GM23338 (cell line): ENCODE measurements around the gene COMMD4. TPM values are rescaled to one million over a fixed set of nuclear protein-coding genes. Genes with fewer than 3 reads are reported as not detected.
A peak's percentile ranks its signal among the peaks of the same experiment; 100 is the strongest.

ENCODE experiments used
- ATAC-seq: fragments of 200-7000 bp; cut with Tn5 transposase; 3 replicates; pipeline ENCODE4 v1.9.1; 2020
- DNase-seq: peaks from one replicate; pipeline ENCODE4 v3.0.0-alpha.2; 2015; ENCODE audit warnings: low spot score
- H2AFZ ChIP-seq: fragments of 200-600 bp; sonication (generic); 2 replicates; pipeline ENCODE4 v1.8.0; 2016; ENCODE audit warnings: antibody characterized with exemption, mild to moderate bottlenecking, moderate library complexity
- H3F3A ChIP-seq: fragments of 200-600 bp; sonication (generic); replicated peaks from 2 replicates; pipeline ENCODE4 v1.8.0; 2017; ENCODE audit warnings: antibody characterized with exemption, mixed run types, low read depth
- H3K27ac ChIP-seq: fragments of 200-600 bp; sonication (generic); 2 replicates; pipeline ENCODE4 v1.6.1; 2016; ENCODE audit warnings: low read depth
- H3K27me3 ChIP-seq: fragments of 200-600 bp; sonication (generic); 2 replicates; pipeline ENCODE4 v1.8.0; 2016; ENCODE audit warnings: mild to moderate bottlenecking, mixed run types, moderate library complexity; ENCODE audit not compliant: insufficient read depth
- H3K36me3 ChIP-seq: fragments of 200-600 bp; sonication (generic); 2 replicates; pipeline ENCODE4 v1.8.0; 2016; ENCODE audit warnings: mild to moderate bottlenecking; ENCODE audit not compliant: insufficient read depth
- H3K4me1 ChIP-seq: fragments of 200-600 bp; sonication (generic); 2 replicates; pipeline ENCODE4 v1.8.0; 2016; ENCODE audit warnings: mild to moderate bottlenecking, moderate library complexity; ENCODE audit not compliant: insufficient read depth
- H3K4me2 ChIP-seq: fragments of 200-600 bp; sonication (generic); 2 replicates; pipeline ENCODE4 v1.7.1; 2017; ENCODE audit warnings: mixed run types
- H3K4me3 ChIP-seq: fragments of 200-600 bp; sonication (generic); 2 replicates; pipeline ENCODE4 v1.6.1; 2016; ENCODE audit warnings: mixed run types
- H3K79me2 ChIP-seq: fragments of 200-600 bp; sonication (generic); replicated peaks from 2 replicates; pipeline ENCODE4 v1.8.0; 2017; ENCODE audit warnings: mild to moderate bottlenecking; ENCODE audit not compliant: insufficient read depth
- H3K9me2 ChIP-seq: fragments of 200-600 bp; sonication (generic); 2 replicates; pipeline ENCODE4 v1.8.0; 2017; ENCODE audit not compliant: insufficient read depth
- H4K20me1 ChIP-seq: fragments of 200-600 bp; sonication (generic); replicated peaks from 2 replicates; pipeline ENCODE4 v1.8.0; 2017; ENCODE audit warnings: mild to moderate bottlenecking; ENCODE audit not compliant: insufficient read depth
- H3K27ac Mint-ChIP-seq: 2 replicates; pipeline ENCODE4 v1.8.0; 2020; ENCODE audit warnings: inconsistent platforms, mild to moderate bottlenecking, moderate library complexity, mixed read lengths
- H3K27me3 Mint-ChIP-seq: 3 replicates; pipeline ENCODE4 v1.8.0; 2022; ENCODE audit warnings: low read depth, mild to moderate bottlenecking, moderate library complexity, mixed read lengths, inconsistent platforms; ENCODE audit not compliant: insufficient read depth, poor library complexity
- H3K36me3 Mint-ChIP-seq: 3 replicates; pipeline ENCODE4 v1.8.0; 2021; ENCODE audit warnings: low read depth, mild to moderate bottlenecking, inconsistent platforms, moderate library complexity, mixed read lengths
- H3K4me1 Mint-ChIP-seq: 3 replicates; pipeline ENCODE4 v1.8.0; 2020; ENCODE audit warnings: mild to moderate bottlenecking, inconsistent platforms, mixed read lengths
- H3K4me3 Mint-ChIP-seq: 3 replicates; pipeline ENCODE4 v1.8.0; 2021; ENCODE audit warnings: moderate library complexity, mild to moderate bottlenecking, inconsistent platforms, mixed read lengths
- H3K9me3 Mint-ChIP-seq: 3 replicates; pipeline ENCODE4 v1.8.0; 2020; ENCODE audit warnings: moderate library complexity, mild to moderate bottlenecking, inconsistent platforms, mixed read lengths
- EZH2phosphoT487 ChIP-seq: fragments of 200-600 bp; sonication (generic); IDR thresholded peaks from one replicate; pipeline ENCODE4 v1.8.1; 2018; ENCODE audit warnings: antibody characterized with exemption; ENCODE audit not compliant: unreplicated experiment
- POLR2AphosphoS5 ChIP-seq: IDR thresholded peaks from 2 replicates; pipeline ENCODE4 v1.6.1; 2016; ENCODE audit warnings: antibody characterized with exemption, low read depth
- STAT1 ChIP-seq: IDR thresholded peaks from one replicate; pipeline ENCODE4 v1.6.1; 2016; ENCODE audit warnings: antibody characterized with exemption; ENCODE audit not compliant: unreplicated experiment
- ZNF114 ChIP-seq: fragments of 250-450 bp; sonication (Bioruptor Pico); IDR thresholded peaks from 2 replicates; pipeline ENCODE4 v1.5.0; 2020; ENCODE audit warnings: mild to moderate bottlenecking, moderate library complexity
- ZNF331 ChIP-seq: fragments of 250-450 bp; sonication (Bioruptor Pico); IDR thresholded peaks from 2 replicates; pipeline ENCODE4 v1.5.0; 2020; ENCODE audit warnings: low read depth, mild to moderate bottlenecking, moderate library complexity
- polyA plus RNA-seq: library from polyadenylated mRNA; unstranded; fragments of >200 nt; fragmentation: Nextera tagmentation; extraction: Ambion mirVana; gene quantifications from 2 replicates; pipeline ENCODE4 v1.2.1, GENCODE V29; 2016
- total RNA-seq: library from RNA; depleted of rRNA; stranded (reverse); fragments of >200 nt; shearing (Covaris generic); gene quantifications from 2 replicates; pipeline ENCODE4 v1.2.3, GENCODE V29; 2014
- TF ChIP-seq, protein P1 (sequence below): fragments of 250-450 bp; sonication (Bioruptor Pico); IDR thresholded peaks from 2 replicates; pipeline ENCODE4 v1.5.0; 2020; ENCODE audit warnings: mild to moderate bottlenecking, moderate library complexity

COMMD4 gene
- total and polyA plus RNA-seq, 2 experiments from 2014 or later, result 131 TPM

DNA sequence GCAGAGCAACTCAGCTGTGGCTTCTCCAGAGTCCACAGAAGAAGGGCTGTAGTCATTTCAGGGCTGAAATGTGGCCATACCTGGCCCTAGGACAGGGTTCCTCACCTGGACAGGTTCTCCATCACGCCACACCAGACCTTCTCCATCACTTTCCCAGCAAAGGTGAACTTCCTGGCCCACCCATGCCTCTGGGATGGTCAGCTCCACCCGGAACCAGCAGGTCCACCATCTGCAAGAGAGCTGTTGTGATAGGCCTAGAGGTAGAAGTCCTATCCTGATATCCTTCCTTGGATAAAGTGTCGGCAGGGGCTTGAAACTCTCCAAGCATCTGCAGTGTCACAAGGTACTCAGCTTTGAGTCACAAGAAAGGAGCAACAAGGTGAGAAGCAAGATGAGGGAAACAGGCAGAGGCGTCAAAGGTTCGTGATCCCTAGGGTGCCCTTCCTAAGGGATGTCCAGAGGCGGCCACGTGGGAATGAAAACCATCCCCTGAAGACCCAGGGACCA is 31.6 kb downstream of the COMMD4 start (continued):
- TF ChIP-seq, protein P1, sequence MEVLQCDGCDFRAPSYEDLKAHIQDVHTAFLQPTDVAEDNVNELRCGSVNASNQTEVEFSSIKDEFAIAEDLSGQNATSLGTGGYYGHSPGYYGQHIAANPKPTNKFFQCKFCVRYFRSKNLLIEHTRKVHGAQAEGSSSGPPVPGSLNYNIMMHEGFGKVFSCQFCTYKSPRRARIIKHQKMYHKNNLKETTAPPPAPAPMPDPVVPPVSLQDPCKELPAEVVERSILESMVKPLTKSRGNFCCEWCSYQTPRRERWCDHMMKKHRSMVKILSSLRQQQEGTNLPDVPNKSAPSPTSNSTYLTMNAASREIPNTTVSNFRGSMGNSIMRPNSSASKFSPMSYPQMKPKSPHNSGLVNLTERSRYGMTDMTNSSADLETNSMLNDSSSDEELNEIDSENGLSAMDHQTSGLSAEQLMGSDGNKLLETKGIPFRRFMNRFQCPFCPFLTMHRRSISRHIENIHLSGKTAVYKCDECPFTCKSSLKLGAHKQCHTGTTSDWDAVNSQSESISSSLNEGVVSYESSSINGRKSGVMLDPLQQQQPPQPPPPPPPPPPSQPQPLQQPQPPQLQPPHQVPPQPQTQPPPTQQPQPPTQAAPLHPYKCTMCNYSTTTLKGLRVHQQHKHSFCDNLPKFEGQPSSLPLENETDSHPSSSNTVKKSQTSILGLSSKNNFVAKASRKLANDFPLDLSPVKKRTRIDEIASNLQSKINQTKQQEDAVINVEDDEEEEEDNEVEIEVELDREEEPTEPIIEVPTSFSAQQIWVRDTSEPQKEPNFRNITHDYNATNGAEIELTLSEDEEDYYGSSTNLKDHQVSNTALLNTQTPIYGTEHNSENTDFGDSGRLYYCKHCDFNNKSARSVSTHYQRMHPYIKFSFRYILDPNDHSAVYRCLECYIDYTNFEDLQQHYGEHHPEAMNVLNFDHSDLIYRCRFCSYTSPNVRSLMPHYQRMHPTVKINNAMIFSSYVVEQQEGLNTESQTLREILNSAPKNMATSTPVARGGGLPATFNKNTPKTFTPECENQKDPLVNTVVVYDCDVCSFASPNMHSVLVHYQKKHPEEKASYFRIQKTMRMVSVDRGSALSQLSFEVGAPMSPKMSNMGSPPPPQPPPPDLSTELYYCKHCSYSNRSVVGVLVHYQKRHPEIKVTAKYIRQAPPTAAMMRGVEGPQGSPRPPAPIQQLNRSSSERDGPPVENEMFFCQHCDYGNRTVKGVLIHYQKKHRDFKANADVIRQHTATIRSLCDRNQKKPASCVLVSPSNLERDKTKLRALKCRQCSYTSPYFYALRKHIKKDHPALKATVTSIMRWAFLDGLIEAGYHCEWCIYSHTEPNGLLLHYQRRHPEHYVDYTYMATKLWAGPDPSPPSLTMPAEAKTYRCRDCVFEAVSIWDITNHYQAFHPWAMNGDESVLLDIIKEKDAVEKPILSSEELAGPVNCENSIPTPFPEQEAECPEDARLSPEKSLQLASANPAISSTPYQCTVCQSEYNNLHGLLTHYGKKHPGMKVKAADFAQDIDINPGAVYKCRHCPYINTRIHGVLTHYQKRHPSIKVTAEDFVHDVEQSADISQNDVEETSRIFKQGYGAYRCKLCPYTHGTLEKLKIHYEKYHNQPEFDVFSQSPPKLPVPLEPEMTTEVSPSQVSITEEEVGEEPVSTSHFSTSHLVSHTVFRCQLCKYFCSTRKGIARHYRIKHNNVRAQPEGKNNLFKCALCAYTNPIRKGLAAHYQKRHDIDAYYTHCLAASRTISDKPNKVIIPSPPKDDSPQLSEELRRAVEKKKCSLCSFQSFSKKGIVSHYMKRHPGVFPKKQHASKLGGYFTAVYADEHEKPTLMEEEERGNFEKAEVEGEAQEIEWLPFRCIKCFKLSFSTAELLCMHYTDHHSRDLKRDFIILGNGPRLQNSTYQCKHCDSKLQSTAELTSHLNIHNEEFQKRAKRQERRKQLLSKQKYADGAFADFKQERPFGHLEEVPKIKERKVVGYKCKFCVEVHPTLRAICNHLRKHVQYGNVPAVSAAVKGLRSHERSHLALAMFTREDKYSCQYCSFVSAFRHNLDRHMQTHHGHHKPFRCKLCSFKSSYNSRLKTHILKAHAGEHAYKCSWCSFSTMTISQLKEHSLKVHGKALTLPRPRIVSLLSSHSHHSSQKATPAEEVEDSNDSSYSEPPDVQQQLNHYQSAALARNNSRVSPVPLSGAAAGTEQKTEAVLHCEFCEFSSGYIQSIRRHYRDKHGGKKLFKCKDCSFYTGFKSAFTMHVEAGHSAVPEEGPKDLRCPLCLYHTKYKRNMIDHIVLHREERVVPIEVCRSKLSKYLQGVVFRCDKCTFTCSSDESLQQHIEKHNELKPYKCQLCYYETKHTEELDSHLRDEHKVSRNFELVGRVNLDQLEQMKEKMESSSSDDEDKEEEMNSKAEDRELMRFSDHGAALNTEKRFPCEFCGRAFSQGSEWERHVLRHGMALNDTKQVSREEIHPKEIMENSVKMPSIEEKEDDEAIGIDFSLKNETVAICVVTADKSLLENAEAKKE (CRISPR knock-in tag), result no peak
- TF ChIP-seq STAT1, result no peak

DNA sequence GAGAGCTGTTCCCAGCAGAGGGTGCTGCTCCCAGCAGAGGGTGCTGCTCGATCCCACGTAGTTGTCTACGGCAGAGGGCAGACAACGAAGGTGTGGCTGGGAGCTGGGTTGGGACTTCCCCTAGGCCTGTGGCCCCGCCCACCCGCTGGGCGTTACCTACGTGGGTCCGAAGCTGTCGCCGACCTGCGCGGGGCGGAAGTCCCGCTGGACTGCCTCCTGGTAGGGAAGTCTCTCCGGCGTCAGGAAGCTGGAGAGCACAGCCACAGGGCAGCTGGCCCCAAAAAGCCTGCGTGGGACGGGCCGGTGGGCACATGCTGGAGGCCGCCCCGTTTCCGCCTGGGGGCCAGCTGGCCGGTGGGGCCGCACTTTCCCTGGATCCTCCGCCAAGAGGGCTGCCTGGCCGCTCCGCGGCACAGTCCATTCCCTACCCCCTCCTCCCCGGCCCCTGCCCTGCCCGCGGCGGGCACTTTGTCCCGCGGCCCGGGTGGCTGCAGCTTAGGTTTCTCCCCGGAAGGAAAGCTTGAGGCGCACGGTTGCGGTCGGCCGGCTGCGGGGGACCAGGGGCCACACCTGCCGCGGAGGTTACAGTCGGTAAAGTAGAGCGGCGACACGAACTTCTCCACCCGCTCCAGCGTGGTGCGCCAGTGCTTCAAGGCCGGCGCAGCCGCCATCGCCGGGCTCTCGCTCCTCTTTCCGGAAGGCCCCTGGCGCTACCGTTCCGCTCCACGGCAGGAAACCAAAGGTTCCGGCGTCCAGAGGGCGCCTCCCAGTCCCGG is 32.2 kb downstream of the COMMD4 start, which contains the start of gene MAN2C1:
Gene MAN2C1 (minus strand): TSS at position 695 of the 776 bp plus-strand sequence. CDS start 24 bp downstream, at position 671.
- ATAC-seq (peak; percentile 91), DNase-seq (peak; percentile 98)
- Histone ChIP-seq H3K4me1 (peaks cover 13% of the 10 kb centered on the region; the same call in 1 of the 2 replicates), H3K4me3 (peak within 1 kb of the TSS; percentile 87), H4K20me1 (peaks cover 8% of the 10 kb centered on the region), H2AFZ (peak within 1 kb of the TSS; percentile 72; the same call in 1 of the 2 replicates), H3K27me3 (no peaks in the 10 kb centered on the region), H3K36me3 (peaks cover 17% of the 10 kb centered on the region; the same call in 1 of the 2 replicates), H3K9me2 (no peaks in the 10 kb centered on the region), H3F3A (peaks cover 26% of the 10 kb centered on the region; the same call in 1 of the 2 replicates), H3K79me2 (0 out of 2 replicates have a peak, but pooled peaks cover 10% of the 10 kb centered on the region), H3K4me2 (peak within 1 kb of the TSS; percentile 85), H3K27ac (peak within 1 kb of the TSS; percentile 98)
- Mint-ChIP-seq H3K4me3 (peak within 1 kb of the TSS; percentile 89), H3K27me3 (peaks cover 13% of the 10 kb centered on the region), H3K36me3 (peaks cover 60% of the 10 kb centered on the region), H3K9me3 (no peaks in the 10 kb centered on the region; the same call in 2 of the 3 replicates), H3K27ac (peak within 1 kb of the TSS; percentile 98), H3K4me1 (peaks cover 12% of the 10 kb centered on the region)
- TF ChIP-seq ZNF114 (no peak), EZH2phosphoT487 (no peak), POLR2AphosphoS5 (peak; percentile 88), STAT1 (no peak), ZNF331 (no peak)
- TF ChIP-seq, protein P1 (CRISPR knock-in tag), result no peak
